WI38 (cell line): ENCODE measurements around the gene CRYZL1.
A peak's percentile ranks its signal among the peaks of the same experiment; 100 is the strongest.

Experiments
- H3K4me3 ChIP-seq: 2 replicates; pipeline ENCODE4 v1.5.1; 2011; ENCODE audit warnings: low read depth, mild to moderate bottlenecking, control low read depth, low read length
- TF ChIP-seq, protein P1 (sequence below): IDR thresholded peaks from 2 replicates; pipeline ENCODE4 v1.5.1; 2012; ENCODE audit warnings: low read depth, mild to moderate bottlenecking, control low read depth, low read length

CRYZL1 gene

DNA sequence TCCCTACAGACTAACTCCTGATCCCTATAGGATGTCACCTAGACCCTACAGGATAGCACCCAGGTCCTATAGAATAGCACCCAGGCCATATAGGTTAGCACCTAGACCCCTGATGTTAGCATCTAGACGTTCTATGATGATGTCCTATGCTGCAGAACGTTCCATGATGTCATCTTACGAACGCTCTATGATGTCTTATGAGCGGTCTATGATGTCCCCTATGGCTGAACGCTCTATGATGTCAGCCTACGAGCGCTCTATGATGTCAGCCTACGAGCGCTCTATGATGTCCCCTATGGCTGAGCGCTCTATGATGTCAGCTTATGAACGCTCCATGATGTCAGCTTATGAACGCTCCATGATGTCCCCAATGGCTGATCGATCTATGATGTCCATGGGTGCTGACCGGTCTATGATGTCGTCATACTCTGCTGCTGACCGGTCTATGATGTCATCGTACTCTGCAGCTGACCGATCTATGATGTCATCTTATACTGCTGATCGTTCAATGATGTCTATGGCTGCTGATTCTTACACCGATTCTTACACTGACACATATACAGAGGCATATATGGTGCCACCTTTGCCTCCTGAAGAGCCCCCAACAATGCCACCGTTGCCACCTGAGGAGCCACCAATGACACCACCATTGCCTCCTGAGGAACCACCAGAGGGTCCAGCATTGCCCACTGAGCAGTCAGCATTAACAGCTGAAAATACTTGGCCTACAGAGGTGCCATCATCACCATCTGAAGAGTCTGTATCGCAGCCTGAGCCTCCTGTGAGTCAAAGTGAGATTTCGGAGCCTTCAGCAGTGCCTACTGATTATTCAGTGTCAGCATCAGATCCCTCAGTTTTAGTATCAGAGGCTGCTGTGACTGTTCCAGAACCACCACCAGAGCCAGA is 89.2 kb downstream of the CRYZL1 start:
- H3K4me3 ChIP-seq: no peak overlapping the region
- TF ChIP-seq, protein P1, sequence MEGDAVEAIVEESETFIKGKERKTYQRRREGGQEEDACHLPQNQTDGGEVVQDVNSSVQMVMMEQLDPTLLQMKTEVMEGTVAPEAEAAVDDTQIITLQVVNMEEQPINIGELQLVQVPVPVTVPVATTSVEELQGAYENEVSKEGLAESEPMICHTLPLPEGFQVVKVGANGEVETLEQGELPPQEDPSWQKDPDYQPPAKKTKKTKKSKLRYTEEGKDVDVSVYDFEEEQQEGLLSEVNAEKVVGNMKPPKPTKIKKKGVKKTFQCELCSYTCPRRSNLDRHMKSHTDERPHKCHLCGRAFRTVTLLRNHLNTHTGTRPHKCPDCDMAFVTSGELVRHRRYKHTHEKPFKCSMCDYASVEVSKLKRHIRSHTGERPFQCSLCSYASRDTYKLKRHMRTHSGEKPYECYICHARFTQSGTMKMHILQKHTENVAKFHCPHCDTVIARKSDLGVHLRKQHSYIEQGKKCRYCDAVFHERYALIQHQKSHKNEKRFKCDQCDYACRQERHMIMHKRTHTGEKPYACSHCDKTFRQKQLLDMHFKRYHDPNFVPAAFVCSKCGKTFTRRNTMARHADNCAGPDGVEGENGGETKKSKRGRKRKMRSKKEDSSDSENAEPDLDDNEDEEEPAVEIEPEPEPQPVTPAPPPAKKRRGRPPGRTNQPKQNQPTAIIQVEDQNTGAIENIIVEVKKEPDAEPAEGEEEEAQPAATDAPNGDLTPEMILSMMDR: no peak

DNA sequence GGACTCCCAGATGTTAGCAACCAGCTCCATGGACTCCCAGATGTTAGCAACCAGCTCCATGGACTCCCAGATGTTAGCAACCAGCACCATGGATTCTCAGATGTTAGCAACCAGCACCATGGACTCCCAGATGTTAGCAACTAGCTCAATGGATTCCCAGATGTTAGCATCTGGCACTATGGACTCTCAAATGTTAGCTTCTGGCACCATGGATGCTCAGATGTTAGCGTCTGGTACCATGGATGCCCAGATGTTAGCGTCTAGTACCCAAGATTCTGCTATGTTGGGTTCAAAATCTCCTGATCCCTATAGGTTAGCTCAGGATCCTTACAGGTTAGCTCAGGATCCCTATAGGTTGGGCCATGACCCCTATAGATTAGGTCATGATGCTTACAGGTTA is 89.9 kb downstream of the CRYZL1 start:
- TF ChIP-seq, protein P1: no peak
- H3K4me3 ChIP-seq: no peak overlapping the region

DNA sequence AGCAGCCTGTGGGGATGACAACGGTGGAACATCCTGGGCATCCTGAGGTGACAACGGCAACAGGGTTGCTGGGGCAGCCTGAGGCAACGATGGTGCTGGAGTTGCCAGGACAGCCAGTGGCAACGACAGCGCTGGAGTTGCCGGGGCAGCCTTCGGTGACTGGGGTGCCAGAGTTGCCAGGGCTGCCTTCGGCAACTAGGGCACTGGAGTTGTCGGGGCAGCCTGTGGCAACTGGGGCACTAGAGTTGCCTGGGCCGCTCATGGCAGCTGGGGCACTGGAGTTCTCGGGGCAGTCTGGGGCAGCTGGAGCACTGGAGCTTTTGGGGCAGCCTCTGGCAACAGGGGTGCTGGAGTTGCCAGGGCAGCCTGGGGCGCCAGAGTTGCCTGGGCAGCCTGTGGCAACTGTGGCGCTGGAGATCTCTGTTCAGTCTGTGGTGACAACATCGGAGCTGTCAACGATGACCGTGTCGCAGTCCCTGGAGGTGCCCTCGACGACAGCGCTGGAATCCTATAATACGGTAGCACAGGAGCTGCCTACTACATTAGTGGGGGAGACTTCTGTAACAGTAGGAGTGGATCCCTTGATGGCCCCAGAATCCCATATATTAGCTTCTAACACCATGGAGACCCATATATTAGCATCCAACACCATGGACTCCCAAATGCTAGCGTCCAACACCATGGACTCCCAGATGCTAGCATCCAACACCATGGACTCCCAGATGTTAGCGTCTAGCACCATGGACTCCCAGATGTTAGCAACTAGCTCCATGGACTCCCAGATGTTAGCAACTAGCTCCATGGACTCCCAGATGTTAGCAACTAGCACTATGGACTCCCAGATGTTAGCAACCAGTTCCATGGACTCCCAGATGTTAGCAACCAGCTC is 90.5 kb downstream of the CRYZL1 start:
- H3K4me3 ChIP-seq: no peak overlapping the region
- TF ChIP-seq, protein P1: no peak

DNA sequence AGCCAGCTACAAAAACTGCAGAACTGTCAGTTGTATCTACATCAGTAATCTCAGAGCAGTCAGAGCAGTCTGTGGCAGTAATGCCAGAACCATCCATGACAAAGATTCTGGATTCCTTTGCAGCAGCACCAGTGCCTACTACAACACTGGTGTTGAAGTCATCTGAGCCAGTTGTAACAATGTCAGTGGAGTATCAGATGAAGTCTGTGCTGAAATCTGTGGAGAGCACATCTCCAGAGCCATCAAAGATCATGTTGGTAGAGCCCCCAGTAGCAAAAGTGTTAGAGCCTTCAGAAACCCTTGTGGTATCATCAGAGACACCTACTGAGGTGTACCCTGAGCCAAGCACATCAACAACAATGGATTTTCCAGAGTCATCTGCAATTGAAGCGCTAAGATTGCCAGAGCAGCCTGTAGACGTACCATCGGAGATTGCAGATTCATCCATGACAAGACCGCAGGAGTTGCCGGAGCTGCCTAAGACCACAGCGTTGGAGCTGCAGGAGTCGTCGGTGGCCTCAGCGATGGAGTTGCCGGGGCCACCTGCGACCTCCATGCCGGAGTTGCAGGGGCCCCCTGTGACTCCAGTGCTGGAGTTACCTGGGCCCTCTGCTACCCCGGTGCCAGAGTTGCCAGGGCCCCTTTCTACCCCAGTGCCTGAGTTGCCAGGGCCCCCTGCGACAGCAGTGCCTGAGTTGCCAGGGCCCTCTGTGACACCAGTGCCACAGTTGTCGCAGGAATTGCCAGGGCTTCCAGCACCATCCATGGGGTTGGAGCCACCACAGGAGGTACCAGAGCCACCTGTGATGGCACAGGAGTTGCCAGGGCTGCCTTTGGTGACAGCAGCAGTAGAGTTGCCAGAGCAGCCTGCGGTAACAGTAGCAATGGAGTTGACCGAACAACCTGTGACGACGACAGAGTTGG is 91.4 kb downstream of the CRYZL1 start:
- TF ChIP-seq, protein P1: no peak
- no peak overlapping the region for H3K4me3 ChIP-seq

DNA sequence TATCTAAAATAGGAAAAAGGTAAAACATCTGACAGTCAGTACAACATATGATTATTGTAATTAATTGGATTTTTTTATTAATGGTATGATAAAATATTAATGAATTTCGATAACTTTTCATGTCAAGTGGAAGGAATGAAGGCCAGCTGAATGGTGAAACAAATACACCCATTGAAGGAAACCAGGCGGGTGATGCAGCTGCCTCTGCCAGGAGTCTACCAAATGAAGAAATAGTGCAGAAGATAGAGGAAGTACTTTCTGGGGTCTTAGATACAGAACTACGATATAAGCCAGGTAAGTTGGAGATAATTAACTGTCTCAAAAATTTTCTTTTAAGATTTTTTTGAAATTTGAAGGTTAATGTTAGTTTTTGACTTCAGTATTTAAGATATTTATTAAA is 95.5 kb downstream of the CRYZL1 start:
- H3K4me3 ChIP-seq: no peak overlapping the region
- TF ChIP-seq, protein P1: no peak

DNA sequence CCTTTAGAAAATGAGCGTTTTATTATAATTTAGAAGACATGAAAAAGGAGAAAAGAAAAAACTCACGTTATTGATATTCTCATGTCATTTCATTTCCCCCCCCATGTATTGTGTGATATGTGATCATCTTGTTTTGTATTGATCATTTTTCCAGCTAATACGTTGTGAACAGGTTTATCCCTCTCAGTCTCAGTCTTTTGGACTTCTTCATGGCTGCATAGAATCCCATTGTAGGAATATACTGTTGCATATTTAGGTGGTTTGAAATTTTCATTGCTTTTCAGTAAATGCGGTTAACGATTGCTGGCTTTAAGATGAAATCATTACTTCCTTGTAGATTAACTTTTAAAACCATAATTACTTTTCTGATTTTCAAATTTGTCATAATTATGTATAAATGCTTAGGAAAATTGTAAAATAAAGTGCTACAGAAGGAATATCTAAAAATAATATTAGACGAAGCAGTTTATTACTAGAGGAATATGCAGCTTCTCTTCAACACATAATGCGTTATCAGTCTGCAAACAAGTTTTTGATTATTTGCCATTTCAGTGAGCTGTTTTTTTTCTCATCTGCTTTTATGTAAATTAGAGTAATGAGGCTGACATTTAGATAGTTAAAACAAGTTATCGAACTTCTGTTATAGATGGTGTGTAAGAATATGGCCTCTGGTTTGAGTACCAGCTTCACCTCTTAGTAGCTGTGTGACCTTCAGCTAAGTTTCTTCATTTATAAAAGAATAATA is 96.9 kb downstream of the CRYZL1 start:
- peak overlapping the region; percentile 92 for H3K4me3 ChIP-seq
- TF ChIP-seq, protein P1: no peak
